ENCODE data around the gene TAMALIN.

DNA sequence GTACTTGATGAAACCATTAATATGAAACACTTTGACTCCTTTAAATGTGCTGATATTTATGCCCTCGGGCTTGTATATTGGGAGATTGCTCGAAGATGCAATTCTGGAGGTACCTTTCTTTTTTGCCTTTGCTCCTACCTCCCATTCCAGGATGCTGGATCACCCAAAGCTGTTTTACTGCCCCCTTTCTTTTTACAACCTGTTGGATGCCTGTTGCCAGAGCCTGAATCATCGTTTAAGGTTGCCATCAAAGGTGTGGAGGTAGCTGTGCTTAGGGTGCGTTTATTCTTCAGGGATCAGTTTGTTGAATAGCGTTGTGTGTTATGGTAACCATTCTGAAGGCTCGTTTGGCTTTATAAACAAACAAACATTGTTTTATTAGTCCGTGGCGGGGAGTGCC is 19.9 kb upstream of the TAMALIN start:
- TF ChIP-seq, protein P1, sequence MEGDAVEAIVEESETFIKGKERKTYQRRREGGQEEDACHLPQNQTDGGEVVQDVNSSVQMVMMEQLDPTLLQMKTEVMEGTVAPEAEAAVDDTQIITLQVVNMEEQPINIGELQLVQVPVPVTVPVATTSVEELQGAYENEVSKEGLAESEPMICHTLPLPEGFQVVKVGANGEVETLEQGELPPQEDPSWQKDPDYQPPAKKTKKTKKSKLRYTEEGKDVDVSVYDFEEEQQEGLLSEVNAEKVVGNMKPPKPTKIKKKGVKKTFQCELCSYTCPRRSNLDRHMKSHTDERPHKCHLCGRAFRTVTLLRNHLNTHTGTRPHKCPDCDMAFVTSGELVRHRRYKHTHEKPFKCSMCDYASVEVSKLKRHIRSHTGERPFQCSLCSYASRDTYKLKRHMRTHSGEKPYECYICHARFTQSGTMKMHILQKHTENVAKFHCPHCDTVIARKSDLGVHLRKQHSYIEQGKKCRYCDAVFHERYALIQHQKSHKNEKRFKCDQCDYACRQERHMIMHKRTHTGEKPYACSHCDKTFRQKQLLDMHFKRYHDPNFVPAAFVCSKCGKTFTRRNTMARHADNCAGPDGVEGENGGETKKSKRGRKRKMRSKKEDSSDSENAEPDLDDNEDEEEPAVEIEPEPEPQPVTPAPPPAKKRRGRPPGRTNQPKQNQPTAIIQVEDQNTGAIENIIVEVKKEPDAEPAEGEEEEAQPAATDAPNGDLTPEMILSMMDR (conservative IDR thresholded peaks at IDR 0.05; ENCODE audit: low read length) = no peak
- TF ChIP-seq EZH2phosphoT487 (IDR thresholded peaks at IDR 0.05; ENCODE audit: borderline replicate concordance) = no peak
